Fibroblast of lung (primary cell): ENCODE measurements around the gene TNFRSF19. TPM values are rescaled to one million over a fixed set of nuclear protein-coding genes. Genes with fewer than 3 reads are reported as not detected.
A peak's percentile ranks its signal among the peaks of the same experiment; 100 is the strongest.

Experiments
- DNase-seq, 2 donors: peaks; one replicate each; pipeline versions ENCODE4 v3.0.0 to v3.0.0-alpha.2; 2010; ENCODE audit warnings: low read depth in 2 of 2
- H2AFZ ChIP-seq: 2 replicates; pipeline ENCODE4 v1.5.1; 2012; ENCODE audit warnings: low read length, control low read depth, inconsistent platforms
- H3K27ac ChIP-seq: 2 replicates; pipeline ENCODE4 v1.5.1; 2011; ENCODE audit warnings: low read length, control low read depth; ENCODE audit not compliant: insufficient read depth
- H3K27me3 ChIP-seq: 2 replicates; pipeline ENCODE4 v1.5.1; 2011; ENCODE audit warnings: mild to moderate bottlenecking, low read length; ENCODE audit not compliant: control insufficient read depth, insufficient read depth
- H3K36me3 ChIP-seq: 2 replicates; pipeline ENCODE4 v1.5.1; 2011; ENCODE audit warnings: low read length; ENCODE audit not compliant: control insufficient read depth, insufficient read depth
- H3K4me1 ChIP-seq: 2 replicates; pipeline ENCODE4 v1.5.1; 2011; ENCODE audit warnings: low read length; ENCODE audit not compliant: control insufficient read depth, insufficient read depth; ENCODE audit errors: extremely low read depth
- H3K4me2 ChIP-seq: 2 replicates; pipeline ENCODE4 v1.5.1; 2011; ENCODE audit warnings: low read length, control low read depth; ENCODE audit not compliant: insufficient read depth; ENCODE audit errors: extremely low read depth
- H3K4me3 ChIP-seq, 4 experiments: fragments of 200-600 bp in 1 of 4; sonication (generic) in 1 of 4; replicated peaks in 1 of 4; 2 replicates each; pipeline ENCODE4 v1.5.1; 2011 to 2016; ENCODE audit warnings: low read length in 4 of 4, low read depth in 3 of 4, mild to moderate bottlenecking in 3 of 4, control low read depth in 2 of 4, inconsistent platforms in 1 of 4, mixed read lengths in 1 of 4; ENCODE audit not compliant: insufficient read depth in 1 of 4; ENCODE audit errors: control extremely low read depth in 1 of 4
- H3K79me2 ChIP-seq: 2 replicates; pipeline ENCODE4 v1.5.1; 2012; ENCODE audit warnings: mild to moderate bottlenecking, low read length, inconsistent platforms; ENCODE audit not compliant: control insufficient read depth, insufficient read depth
- H3K9ac ChIP-seq: 2 replicates; pipeline ENCODE4 v1.5.1; 2011; ENCODE audit warnings: mild to moderate bottlenecking, low read length, control low read depth; ENCODE audit not compliant: insufficient read depth
- H3K9me3 ChIP-seq: 2 replicates; pipeline ENCODE4 v1.5.1; 2012; ENCODE audit warnings: low read depth, low read length; ENCODE audit not compliant: control insufficient read depth, insufficient read depth
- H4K20me1 ChIP-seq: 2 replicates; pipeline ENCODE4 v1.5.1; 2011; ENCODE audit warnings: low read length; ENCODE audit not compliant: control insufficient read depth, insufficient read depth; ENCODE audit errors: extremely low read depth
- CTCF ChIP-seq, 2 donors: IDR thresholded peaks in 1 of 2; conservative IDR thresholded peaks in 1 of 2; 1 replicate in 1 of 2; 2 replicates in 1 of 2; pipeline ENCODE4 v1.5.1; 2011 to 2012; ENCODE audit warnings: low read length in 2 of 2, control low read depth in 1 of 2, inconsistent platforms in 1 of 2, low read depth in 1 of 2, mild to moderate bottlenecking in 1 of 2
- EZH2 ChIP-seq: IDR thresholded peaks from 2 replicates; pipeline ENCODE4 v1.5.1; 2012; ENCODE audit warnings: low read length, control low read depth, mild to moderate bottlenecking; ENCODE audit errors: missing control alignments
- polyA plus RNA-seq, 2 donors: library from polyadenylated mRNA; depleted of rRNA in 1 of 2; stranded (reverse) in 1 of 2; unstranded in 1 of 2; fragments of >200 nt; gene quantifications; 2 replicates each; pipeline ENCODE4 v1.2.1, GENCODE V29; 2011 to 2012; ENCODE audit warnings: missing spikeins in 1 of 2
- total RNA-seq: library from RNA; depleted of rRNA; stranded (reverse); fragments of >200 nt; gene quantifications from 2 replicates; pipeline ENCODE4 v1.2.1, GENCODE V29; 2014

Gene TNFRSF19
- total and polyA plus RNA-seq, 2 donors (not counting 1 experiment from before 2014, with no cell fraction given), result 260 to 330 TPM

DNA sequence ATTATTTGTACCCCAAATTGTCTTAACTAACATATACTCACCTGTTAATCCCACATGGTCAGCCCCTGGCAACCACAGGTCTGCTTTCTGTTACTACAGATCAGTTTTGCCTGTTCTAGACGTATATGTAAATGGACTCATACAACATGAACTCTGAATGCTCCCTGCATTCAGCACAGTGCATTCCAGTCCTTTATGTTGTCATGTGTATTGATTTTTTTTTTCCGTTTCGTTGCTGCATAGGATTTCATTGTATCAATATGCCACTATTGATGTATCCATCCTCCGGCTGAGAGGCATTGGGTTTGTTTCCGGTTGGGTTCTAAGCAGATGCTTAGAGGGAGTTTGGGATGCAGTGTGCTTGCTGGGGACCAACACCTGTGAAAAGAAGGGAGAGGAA is 36.1 kb upstream of the TNFRSF19 start:
- Histone ChIP-seq H3K27ac (no peak overlapping the region), H3K9ac (no peak overlapping the region), H3K79me2 (no peaks in the 10 kb centered on the region), H3K4me2 (no peak overlapping the region), H2AFZ (no peak overlapping the region), H4K20me1 (no peaks in the 10 kb centered on the region), H3K9me3 (no peaks in the 10 kb centered on the region), H3K4me3 (no peak overlapping the region), H3K27me3 (no peaks in the 10 kb centered on the region), H3K4me1 (no peaks in the 10 kb centered on the region), H3K36me3 (no peaks in the 10 kb centered on the region)
- no peak for DNase-seq
- TF ChIP-seq CTCF (conservative IDR thresholded peaks at IDR 0.05 in 1 of 2, IDR thresholded peaks at IDR 0.05 in 1 of 2; ENCODE audit: low read depth in 1 of 2, low read length in 2 of 2), result no peak

DNA sequence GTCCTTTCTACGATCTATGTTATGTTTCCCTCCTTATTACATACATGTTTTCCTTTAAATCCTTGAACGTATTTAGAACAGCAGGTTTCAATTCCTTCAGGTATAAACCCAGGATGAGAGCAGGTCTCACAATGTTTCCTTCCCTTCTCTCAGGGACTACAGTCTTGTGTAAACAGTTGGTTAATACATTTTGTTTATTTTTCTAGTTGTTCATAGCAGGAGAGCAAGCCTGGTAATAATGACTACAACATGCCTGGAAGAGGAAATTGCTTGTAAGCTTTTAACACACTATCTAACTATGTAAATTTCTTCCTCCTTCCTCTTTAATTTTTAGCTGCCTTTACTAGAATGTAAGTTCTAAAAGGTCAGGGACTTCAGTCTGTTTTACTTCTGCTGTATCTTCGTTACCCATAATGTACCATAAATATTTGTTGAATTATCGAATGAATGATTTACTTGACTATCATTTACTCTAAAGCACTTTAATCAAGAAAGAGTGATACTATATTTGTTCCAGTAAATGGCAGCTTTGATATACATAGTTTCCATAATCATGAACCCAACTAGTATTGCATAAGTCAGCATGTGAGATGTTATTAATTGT is 28.9 kb upstream of the TNFRSF19 start:
- Histone ChIP-seq H4K20me1 (no peaks in the 10 kb centered on the region), H3K79me2 (no peaks in the 10 kb centered on the region), H3K4me3 (no peak overlapping the region), H3K27me3 (no peaks in the 10 kb centered on the region), H3K27ac (no peak overlapping the region), H3K9me3 (no peaks in the 10 kb centered on the region), H3K4me2 (no peak overlapping the region), H2AFZ (no peak overlapping the region), H3K9ac (no peak overlapping the region), H3K4me1 (no peaks in the 10 kb centered on the region), H3K36me3 (no peaks in the 10 kb centered on the region)
- DNase-seq, result peak in 1 of 2 donors; percentile 39
- TF ChIP-seq EZH2 (no peak), CTCF (conservative IDR thresholded peaks at IDR 0.05 in 1 of 2, IDR thresholded peaks at IDR 0.05 in 1 of 2; ENCODE audit: low read depth in 1 of 2, low read length in 2 of 2) (no peak)

DNA sequence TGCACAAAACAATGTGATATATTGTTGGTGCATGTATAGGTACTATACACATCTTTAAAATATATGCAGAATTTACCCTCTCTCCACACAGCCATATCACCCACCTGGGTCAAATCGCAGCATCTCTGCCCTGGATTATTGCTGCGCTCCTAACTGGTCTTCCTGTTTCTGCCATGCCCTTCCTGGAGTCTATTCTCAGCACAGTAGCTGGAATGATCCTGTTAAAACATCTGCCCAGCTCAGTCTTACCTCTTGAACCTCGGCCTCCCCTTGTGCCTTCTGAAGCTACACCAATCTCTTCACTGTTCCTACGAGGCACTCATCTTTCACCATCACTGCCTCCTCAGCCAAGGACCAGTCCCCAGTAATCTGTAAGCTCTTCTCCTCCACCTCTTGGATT is 25.5 kb upstream of the TNFRSF19 start:
- no peak overlapping the region for H3K9ac ChIP-seq
- no peak overlapping the region for H3K27ac ChIP-seq
- H3K4me2 ChIP-seq, result no peak overlapping the region
- no peaks in the 10 kb centered on the region for H3K79me2 ChIP-seq
- no peaks in the 10 kb centered on the region for H3K27me3 ChIP-seq
- no peak overlapping the region for H2AFZ ChIP-seq
- H4K20me1 ChIP-seq, result no peaks in the 10 kb centered on the region
- no peak for DNase-seq
- TF ChIP-seq CTCF (conservative IDR thresholded peaks at IDR 0.05 in 1 of 2, IDR thresholded peaks at IDR 0.05 in 1 of 2; ENCODE audit: low read depth in 1 of 2, low read length in 2 of 2) (no peak), EZH2 (no peak)
- H3K4me3 ChIP-seq, result no peak overlapping the region
- H3K4me1 ChIP-seq, result no peaks in the 10 kb centered on the region
- H3K9me3 ChIP-seq, result no peaks in the 10 kb centered on the region
- H3K36me3 ChIP-seq, result no peaks in the 10 kb centered on the region
